ENCODE data around the gene KIF19.

The KIF19 gene

GRCh38 chr17:74282587-74283370, 43.2 kb upstream of the KIF19 start:
- TF ChIP-seq CTCF (IDR thresholded peaks at IDR 0.05; ENCODE audit: low read depth, low read length), result no peak
- Histone ChIP-seq H3K27me3 (ENCODE audit: insufficient read depth, low read depth, severe bottlenecking) (no peaks in the 10 kb centered on the region), H3K27ac (no peak overlapping the region), H3K9me3 (ENCODE audit: severe bottlenecking) (peaks cover 2% of the 10 kb centered on the region), H3K4me3 (ENCODE audit: low read depth, low read length) (no peak overlapping the region), H3K36me3 (no peaks in the 10 kb centered on the region)
- DNase-seq, result no peak

GRCh38 chr17:74283371-74283673, 42.7 kb upstream of the KIF19 start:
- H3K27me3 ChIP-seq (ENCODE audit: insufficient read depth, low read depth, severe bottlenecking), result no peaks in the 10 kb centered on the region
- no peaks in the 10 kb centered on the region for H3K36me3 ChIP-seq
- H3K4me3 ChIP-seq (ENCODE audit: low read depth, low read length), result no peak overlapping the region
- no peak overlapping the region for H3K27ac ChIP-seq
- no peak for DNase-seq
- peaks cover 2% of the 10 kb centered on the region for H3K9me3 ChIP-seq (ENCODE audit: severe bottlenecking)
- TF ChIP-seq CTCF (IDR thresholded peaks at IDR 0.05; ENCODE audit: low read depth, low read length), result no peak

GRCh38 chr17:74287031-74287602, 38.9 kb upstream of the KIF19 start:
- Histone ChIP-seq H3K27me3 (ENCODE audit: insufficient read depth, low read depth, severe bottlenecking) (no peaks in the 10 kb centered on the region), H3K4me3 (ENCODE audit: low read depth, low read length) (no peak overlapping the region), H3K9me3 (ENCODE audit: severe bottlenecking) (peaks cover 3% of the 10 kb centered on the region), H3K27ac (no peak overlapping the region), H3K36me3 (no peaks in the 10 kb centered on the region)
- DNase-seq, result no peak
- no peak for TF ChIP-seq CTCF (IDR thresholded peaks at IDR 0.05; ENCODE audit: low read depth, low read length)

GRCh38 chr17:74288785-74289184, 37.2 kb upstream of the KIF19 start:
- Histone ChIP-seq H3K27me3 (ENCODE audit: insufficient read depth, low read depth, severe bottlenecking) (no peaks in the 10 kb centered on the region), H3K27ac (no peak overlapping the region), H3K9me3 (ENCODE audit: severe bottlenecking) (peaks cover 4% of the 10 kb centered on the region), H3K4me3 (ENCODE audit: low read depth, low read length) (no peak overlapping the region), H3K36me3 (no peaks in the 10 kb centered on the region)
- no peak for TF ChIP-seq CTCF (IDR thresholded peaks at IDR 0.05; ENCODE audit: low read depth, low read length)
- no peak for DNase-seq

- H3K4me3 ChIP-seq (ENCODE audit: low read depth, low read length), result no peak overlapping the region
Observed at GRCh38 chr17:74289688-74290087, 36.3 kb upstream of the KIF19 start.

More at GRCh38 chr17:74289688-74290087, 36.3 kb upstream of the KIF19 start:
- TF ChIP-seq CTCF (IDR thresholded peaks at IDR 0.05; ENCODE audit: low read depth, low read length), result no peak
- no peak overlapping the region for H3K27ac ChIP-seq
- no peak for DNase-seq
- H3K27me3 ChIP-seq (ENCODE audit: insufficient read depth, low read depth, severe bottlenecking), result no peaks in the 10 kb centered on the region
- H3K36me3 ChIP-seq, result no peaks in the 10 kb centered on the region
- H3K9me3 ChIP-seq (ENCODE audit: severe bottlenecking), result peaks cover 5% of the 10 kb centered on the region
